ENCODE data around the gene FAF1. TPM values are rescaled to one million over a fixed set of nuclear protein-coding genes. Genes with fewer than 3 reads are reported as not detected.
"Not testable (repeated sequence)": the region's sequence is repeated elsewhere in the genome, so short reads cannot be mapped to it uniquely, and the experiment has no call there.

The FAF1 gene
- total and polyA plus RNA-seq, 7 donors = 27.5 to 59.3 (median 53.9) TPM

DNA sequence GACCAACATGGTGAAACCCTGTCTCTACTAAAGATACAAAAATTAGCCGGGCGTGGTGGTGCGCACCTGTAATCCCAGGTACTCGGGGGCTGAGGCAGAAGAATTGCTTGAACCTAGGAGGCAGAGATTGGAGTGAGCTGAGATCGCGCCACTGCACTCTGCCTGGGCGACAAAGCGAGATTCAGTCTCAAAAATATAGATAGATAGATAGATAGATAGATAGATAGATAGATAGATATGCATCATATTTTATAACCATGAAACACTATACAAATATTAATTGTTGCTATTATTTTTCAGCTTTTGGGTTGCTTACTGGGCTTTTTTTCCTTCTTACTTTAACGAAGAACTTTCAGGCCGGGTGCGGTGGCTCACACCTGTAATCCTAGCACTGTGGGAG is 4.8 kb upstream of the FAF1 start:
- WGBS, 2 donors = 91 to 95% methylated on average over 11 of the region's 11 CpGs
- Histone ChIP-seq H3K27ac (no peak overlapping the region), H3K4me1 (peaks cover 0 to 17% (median 14%) of the 10 kb centered on the region in 4 donors), H3K4me3 (no peak overlapping the region), H3K9me3 (no peaks in the 10 kb centered on the region), H3K27me3 (no peaks in the 10 kb centered on the region), H3K36me3 (no peaks in the 10 kb centered on the region)
- intact Hi-C loops (cut with DNase I) = loop anchor here (5.0 to 10.0 kb wide), 5 partner anchors 38 to 910 kb away; partner anchors contain the start of genes NRDC and RNF11
- no peak for DNase-seq
- TF ChIP-seq, protein P1, sequence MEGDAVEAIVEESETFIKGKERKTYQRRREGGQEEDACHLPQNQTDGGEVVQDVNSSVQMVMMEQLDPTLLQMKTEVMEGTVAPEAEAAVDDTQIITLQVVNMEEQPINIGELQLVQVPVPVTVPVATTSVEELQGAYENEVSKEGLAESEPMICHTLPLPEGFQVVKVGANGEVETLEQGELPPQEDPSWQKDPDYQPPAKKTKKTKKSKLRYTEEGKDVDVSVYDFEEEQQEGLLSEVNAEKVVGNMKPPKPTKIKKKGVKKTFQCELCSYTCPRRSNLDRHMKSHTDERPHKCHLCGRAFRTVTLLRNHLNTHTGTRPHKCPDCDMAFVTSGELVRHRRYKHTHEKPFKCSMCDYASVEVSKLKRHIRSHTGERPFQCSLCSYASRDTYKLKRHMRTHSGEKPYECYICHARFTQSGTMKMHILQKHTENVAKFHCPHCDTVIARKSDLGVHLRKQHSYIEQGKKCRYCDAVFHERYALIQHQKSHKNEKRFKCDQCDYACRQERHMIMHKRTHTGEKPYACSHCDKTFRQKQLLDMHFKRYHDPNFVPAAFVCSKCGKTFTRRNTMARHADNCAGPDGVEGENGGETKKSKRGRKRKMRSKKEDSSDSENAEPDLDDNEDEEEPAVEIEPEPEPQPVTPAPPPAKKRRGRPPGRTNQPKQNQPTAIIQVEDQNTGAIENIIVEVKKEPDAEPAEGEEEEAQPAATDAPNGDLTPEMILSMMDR (IDR thresholded peaks at IDR 0.05) = no peak
- no peak for TF ChIP-seq POLR2A (IDR thresholded peaks at IDR 0.05)
- TF ChIP-seq EP300 (IDR thresholded peaks at IDR 0.05) = no peak

DNA sequence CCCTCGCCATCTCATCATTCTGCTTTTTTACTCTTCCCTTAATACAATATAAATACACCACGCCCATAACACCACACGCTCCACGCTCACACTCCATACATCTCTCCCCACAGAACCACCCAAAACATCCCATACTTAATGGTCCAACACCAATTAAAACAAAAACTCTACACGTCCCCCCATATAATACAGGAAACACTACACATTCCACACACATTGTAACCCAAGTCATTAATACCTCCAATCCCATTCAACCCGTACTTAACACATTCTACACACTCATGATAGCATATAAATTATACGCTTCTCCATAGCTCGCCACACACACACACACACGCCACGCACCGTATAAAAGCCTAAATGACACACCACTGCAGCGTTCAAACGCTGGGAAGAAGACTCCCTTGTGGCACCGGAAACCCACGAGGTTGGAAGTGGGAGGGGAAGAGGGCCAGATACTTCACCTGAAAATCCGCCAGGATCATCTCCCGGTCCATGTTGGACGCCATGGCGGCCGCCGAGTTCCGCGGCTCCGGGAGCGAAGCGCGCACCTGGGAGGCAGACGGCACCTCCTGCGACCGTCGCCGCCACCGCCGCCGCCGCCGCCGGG is 659 bp downstream of the FAF1 start:
- Histone ChIP-seq H3K27ac (peak overlapping the region; percentile 83 to 91 (median 88)), H3K4me3 (peak overlapping the region; percentile 69 to 80 (median 72)), H3K27me3 (no peaks in the 10 kb centered on the region), H3K4me1 (peaks cover 0 to 20% (median 17%) of the 10 kb centered on the region in 4 donors), H3K9me3 (no peaks in the 10 kb centered on the region), H3K36me3 (no peaks in the 10 kb centered on the region)
- 1% methylated on average over 38 of the region's 38 CpGs for WGBS, 2 donors
- intact Hi-C loops (cut with DNase I) = no loop called here
- TF ChIP-seq, protein P1 (IDR thresholded peaks at IDR 0.05) = no peak
- TF ChIP-seq POLR2AphosphoS5 (IDR thresholded peaks at IDR 0.05) = no peak
- TF ChIP-seq POLR2A (IDR thresholded peaks at IDR 0.05) = no peak
- TF ChIP-seq EP300 (IDR thresholded peaks at IDR 0.05) = no peak
- peak; percentile 72 for DNase-seq

DNA sequence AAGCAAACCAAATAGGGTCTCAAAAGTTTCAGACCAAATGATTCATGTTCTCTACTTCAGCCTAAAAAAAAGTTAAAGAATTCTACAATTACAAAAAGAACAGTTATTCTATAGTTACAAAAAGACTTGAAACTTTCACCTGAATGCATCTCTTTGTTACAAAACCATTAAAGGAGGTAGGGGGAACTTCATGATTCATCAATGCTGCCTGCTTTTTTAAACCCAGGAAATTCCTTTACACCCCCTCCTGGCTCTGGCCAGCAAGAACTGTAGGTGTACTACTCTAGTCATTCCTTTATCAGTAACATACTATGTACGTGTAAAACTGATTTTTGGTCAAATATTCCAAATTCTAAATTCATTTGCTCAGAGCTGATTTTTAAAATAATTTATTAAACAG is 5.0 kb downstream of the FAF1 start:
- H3K4me1 ChIP-seq = peaks cover 0 to 13% (median 12%) of the 10 kb centered on the region in 4 donors
- H3K27me3 ChIP-seq = no peaks in the 10 kb centered on the region
- no peak for DNase-seq
- intact Hi-C loops (cut with DNase I) = no loop called here
- H3K27ac ChIP-seq = no peak overlapping the region
- TF ChIP-seq, protein P1 (IDR thresholded peaks at IDR 0.05) = no peak
- TF ChIP-seq POLR2AphosphoS5 (IDR thresholded peaks at IDR 0.05) (no peak), POLR2A (IDR thresholded peaks at IDR 0.05) (no peak), EP300 (IDR thresholded peaks at IDR 0.05) (no peak)
- H3K9me3 ChIP-seq = no peaks in the 10 kb centered on the region
- H3K36me3 ChIP-seq = no peaks in the 10 kb centered on the region
- H3K4me3 ChIP-seq = no peak overlapping the region
- WGBS, 2 donors = 72 to 82% methylated on average over 1 of the region's 1 CpG

DNA sequence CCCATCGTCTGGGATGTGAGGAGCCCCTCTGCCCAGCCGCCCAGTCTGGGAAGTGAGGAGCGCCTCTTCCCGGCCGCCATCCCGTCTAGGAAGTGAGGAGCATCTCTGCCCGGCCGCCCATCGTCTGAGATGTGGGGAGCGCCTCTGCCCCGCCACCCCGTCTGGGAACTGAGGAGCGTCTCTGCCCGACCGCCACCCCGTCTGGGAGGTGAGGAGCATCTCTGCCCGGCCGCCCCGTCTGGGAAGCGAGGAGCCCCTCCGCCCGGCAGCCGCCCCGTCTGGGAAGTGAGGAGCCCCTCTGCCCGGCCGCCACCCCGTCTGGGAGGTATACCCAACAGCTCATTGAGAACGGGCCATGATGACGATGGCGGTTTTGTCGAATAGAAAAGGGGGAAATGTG is 7.5 kb downstream of the FAF1 start:
- 96 to 99% methylated on average over 31 of the region's 31 CpGs for WGBS, 2 donors
- H3K4me3 ChIP-seq; H3K36me3 ChIP-seq; DNase-seq; H3K27ac ChIP-seq; H3K4me1 ChIP-seq; H3K27me3 ChIP-seq; intact Hi-C loops (cut with DNase I); H3K9me3 ChIP-seq: not testable (repeated sequence)

DNA sequence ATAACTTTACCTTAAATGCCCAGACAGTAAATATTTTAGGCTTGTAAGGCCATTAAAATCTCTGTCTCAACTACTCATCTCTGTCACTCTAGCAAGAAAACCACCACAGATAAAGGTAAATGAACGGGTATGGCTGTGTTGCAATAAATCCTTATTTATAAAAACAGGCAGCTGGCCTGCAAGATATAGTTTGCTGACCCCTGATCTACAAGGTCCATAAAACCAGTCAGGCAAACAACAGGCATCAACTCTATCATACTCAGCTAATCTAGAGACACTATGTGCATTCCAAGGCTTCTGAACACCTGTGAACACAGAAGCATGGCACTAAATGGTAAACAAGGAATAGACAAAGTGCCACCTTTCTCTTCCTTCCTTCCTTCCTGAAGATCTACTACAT is 9.7 kb downstream of the FAF1 start:
- intact Hi-C loops (cut with DNase I) = no loop called here
- no peak overlapping the region for H3K27ac ChIP-seq
- DNase-seq = no peak
- no peaks in the 10 kb centered on the region for H3K36me3 ChIP-seq
- H3K27me3 ChIP-seq = no peaks in the 10 kb centered on the region
- H3K9me3 ChIP-seq = no peaks in the 10 kb centered on the region
- 17 to 63% methylated on average over 1 of the region's 1 CpG for WGBS, 2 donors
- no peaks in the 10 kb centered on the region for H3K4me1 ChIP-seq
- no peak overlapping the region for H3K4me3 ChIP-seq
- no peak for TF ChIP-seq POLR2A (IDR thresholded peaks at IDR 0.05)
- TF ChIP-seq, protein P1 (IDR thresholded peaks at IDR 0.05) = no peak
- no peak for TF ChIP-seq POLR2AphosphoS5 (IDR thresholded peaks at IDR 0.05)
- TF ChIP-seq EP300 (IDR thresholded peaks at IDR 0.05) = no peak
